Stromal cell of bone marrow (primary cell): Measurements from ENCODE around the gene CDK15.
"Not testable (repeated sequence)": the region's sequence is repeated elsewhere in the genome, so short reads cannot be mapped to it uniquely, and the experiment has no call there.

ENCODE experiments used
- DNase-seq: peaks from one replicate; pipeline ENCODE4 v3.0.0-alpha.2; 2012; ENCODE audit warnings: low read depth

The CDK15 gene

DNA sequence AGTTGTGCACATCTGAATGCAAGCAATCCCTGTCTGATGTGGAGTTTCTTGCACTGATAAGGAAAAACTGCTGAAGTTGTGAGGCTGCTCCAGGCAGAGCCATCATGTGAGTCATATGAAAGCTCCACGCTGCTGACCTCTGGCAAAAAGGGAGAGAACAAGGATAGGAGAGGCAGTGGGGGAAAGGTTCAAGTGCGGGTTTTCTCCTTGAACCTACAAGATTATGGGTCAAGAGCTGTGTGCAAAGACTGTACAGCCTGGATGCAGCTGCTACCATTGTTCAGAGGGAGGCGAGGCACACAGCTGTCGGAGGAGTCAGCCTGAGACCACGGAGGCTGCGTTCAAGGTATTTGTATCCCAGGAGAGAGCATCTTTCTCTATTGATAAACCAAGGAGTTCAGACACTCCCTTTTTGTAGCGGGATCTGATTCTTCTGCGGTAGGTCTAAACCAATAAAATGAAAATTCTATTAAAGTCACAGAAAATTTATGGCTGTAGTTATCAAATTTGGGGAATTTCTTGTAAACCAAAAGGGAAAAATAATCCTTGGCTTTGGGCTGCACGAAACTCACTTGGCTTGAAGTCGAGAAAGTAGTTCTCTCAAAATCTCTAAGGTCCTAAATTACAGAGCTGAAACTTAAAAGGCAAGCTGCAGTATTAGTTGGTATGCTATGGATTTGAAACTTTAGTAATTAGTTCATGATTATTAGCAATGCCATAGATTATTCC is at the start of gene CDK15:
TSS of gene CDK15 (plus strand) at position 96 of the 729 bp plus-strand sequence. CDS start at position 224, 128 bp downstream.
- DNase-seq: no peak

DNA sequence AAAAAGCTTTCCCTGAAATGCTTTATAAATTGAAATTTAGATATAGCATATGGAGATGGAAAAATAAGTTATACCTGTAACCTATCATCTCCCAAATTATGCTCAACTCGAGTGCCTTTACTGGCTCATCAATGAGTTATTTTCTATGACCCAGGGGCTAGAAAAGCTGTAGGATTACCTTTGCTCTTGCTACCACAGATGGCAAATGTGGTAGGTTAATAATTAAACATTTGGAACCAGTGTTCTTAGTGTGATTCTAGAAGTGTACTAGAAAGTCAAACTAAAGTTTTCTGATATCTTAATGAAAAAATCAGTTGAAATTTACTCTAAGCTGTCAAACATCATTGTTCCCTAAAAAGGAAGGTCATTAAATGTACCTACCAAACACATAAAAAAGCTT is 48.1 kb upstream of the CDK15 start:
- DNase-seq: no peak

DNA sequence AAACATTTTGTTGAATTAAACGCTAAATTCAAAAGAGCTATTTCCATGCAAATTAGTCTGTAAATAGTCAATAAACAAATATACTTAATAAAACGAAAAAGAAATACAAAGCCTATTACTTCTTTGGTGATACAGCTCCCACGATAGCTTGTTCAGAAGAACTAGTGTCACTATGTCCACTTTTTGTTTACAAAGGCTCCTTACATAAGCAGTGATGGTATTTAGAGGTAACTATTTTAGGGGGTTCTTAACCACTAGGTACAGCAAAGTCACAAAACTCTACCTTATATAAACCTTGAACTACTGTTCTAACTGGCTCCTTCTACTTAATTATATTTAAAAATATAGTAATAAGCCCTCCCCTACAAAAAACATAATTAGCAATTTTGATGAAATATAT is 47.5 kb upstream of the CDK15 start:
- no peak for DNase-seq

DNA sequence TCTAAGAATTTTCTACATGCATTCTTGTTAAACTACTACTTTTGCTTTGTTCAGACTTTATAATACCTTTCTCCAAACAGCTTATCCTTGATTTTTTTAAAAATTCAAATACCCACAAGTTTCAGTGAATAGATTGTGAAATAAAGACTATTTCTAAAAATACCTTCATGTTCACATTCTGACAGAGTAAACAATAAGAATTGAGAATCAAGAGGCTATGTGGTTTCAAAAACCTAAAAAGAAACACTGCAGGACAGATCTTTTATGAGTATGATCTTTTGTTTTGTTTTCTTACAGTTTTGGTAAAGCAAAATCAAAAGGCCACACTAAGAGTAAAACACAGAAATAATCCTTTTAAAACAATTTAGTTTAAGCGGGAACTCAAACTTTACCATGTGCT is 46.8 kb upstream of the CDK15 start:
- DNase-seq: no peak

DNA sequence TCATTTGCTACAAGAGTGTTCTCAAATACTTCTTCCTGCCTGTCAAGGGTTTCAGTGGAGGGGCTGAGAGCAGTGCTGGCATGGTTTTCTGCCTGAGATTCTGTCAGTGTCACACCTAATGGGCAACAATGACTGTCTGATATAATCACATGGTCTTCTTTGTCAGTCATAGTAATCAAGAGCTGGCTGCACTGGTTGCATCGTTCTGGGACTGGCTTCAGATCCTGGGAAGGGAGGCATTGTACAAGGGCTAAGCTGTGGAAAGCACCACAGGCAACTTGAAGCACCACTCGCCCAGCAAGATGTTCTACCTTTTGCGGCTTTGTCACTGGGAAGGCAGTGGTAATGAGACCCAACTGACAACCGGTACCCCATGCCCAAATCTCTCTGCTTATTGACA is 45.2 kb upstream of the CDK15 start:
- no peak for DNase-seq

DNA sequence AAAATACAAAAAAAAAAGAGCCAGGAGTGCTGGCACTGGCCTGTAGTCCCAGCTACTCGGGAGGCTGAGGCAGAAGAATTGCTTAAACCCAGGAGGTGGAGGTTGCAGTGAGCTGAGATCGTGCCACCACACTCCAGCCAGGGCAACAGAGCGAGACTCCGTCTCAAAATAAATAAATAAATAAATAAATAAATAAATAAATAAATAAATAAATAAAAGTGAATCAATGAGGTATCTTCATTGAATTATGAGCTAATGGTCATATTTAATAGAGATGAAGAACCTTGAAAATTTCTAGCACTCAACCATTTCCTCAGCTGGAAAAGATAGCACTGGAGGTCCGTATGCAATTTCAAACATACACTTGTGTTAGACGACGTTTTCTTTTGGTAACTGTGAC is 41.9 kb upstream of the CDK15 start:
- DNase-seq: not testable (repeated sequence)

DNA sequence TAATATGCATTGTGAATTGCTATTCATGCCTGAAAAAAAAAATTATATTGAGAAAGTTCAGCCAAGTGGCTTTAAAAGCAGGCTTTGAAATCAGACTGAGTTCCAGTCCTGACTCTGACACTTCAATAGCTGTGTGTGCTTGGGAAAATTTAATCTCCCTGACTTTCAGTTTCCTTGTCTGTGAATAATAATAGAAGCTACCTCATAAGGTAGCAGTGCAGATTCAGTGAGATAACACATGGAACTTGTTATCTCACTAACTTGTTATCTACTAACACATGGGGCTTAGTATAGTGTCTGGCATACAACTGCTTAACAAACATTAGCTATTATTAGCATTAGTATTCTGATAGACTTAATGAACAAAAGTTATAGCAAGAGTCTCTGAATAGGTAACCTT is 40.5 kb upstream of the CDK15 start:
- no peak for DNase-seq

DNA sequence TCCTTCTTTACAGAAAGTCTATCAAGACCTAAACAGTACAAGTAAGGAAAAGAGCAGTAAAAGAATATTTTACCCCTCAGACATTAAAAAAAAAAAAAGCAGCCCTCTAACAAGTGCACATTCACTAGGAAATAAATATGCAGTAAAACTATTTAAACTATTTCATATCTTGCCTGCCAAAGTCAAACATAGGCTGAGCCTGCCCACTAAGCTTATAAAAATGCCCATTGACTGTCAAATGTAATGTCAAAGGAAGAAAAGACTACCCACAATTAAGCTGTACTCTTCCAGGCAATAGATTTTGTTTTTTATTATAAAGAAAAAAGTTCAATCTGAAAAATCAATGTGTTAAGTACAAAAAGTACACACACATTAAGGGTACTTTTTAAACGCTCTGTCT is 37.4 kb upstream of the CDK15 start:
- DNase-seq: no peak

DNA sequence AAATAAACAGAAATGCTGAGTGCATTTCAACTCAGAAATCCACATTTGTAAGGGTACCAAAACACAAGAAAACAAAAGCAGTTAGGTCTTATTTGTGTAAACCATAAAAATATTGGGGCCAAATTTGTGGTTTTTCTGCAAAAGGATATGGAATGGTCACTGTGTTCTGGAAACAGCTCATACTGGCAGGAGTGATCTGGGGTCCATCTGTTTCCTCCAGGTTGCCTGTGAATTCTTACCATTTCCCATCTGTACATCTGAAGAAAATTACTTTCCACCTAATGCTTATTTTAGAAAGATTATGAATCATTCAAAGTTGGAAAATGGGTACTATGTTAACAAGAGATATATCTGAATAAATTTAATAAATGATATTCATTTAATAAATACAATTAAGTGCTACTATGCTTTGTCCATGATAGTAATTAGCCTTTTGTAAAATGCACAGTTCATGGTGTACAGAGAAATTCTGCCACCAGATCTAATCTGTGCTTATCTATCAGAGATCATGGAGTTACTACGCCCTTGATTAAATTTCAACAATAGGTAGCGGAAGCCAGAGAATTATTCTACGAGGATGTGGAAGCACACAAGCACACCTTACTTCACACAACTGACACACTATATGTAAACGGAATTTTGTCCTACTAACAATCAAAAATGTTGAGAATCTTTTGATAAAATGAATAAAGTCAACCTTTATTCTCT is 36.5 kb upstream of the CDK15 start:
- no peak for DNase-seq

DNA sequence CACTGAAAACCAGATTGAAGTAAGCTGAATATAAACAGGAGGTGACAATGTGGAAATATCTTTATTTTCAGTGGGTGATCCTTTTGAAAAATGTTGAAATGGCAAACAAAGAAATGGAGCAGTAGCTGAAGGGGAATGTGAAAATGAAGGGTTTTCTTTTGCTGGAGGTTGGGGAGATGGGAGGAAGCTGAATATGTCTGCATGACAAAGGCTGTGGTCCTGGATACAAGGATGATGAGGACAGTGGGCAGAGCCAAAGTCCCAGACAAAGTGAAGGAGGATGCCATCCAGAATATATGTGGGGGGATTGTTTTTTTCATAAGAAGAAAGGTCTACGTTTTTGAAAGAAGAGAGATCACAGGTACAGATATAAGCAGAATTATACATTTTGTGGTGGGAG is 32.3 kb upstream of the CDK15 start:
- no peak for DNase-seq

DNA sequence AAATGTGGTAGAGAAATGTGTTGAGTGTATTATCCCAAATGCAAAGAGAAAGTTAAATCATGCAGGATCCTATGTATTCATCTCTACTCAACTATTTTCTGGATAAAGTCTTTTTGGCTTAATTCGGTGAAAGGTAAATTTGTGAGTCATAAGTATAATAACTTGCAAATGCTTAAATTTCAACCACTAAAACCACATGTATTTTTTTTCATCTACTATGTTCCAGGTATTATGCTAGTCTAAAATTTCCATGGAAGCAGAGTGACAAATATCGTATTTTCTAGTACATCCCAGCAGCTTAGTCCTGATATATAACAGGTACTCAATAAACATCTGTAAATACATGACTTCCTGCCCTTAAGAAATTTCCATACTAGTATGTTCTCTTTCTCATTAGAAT is 31.8 kb upstream of the CDK15 start:
- DNase-seq: no peak

DNA sequence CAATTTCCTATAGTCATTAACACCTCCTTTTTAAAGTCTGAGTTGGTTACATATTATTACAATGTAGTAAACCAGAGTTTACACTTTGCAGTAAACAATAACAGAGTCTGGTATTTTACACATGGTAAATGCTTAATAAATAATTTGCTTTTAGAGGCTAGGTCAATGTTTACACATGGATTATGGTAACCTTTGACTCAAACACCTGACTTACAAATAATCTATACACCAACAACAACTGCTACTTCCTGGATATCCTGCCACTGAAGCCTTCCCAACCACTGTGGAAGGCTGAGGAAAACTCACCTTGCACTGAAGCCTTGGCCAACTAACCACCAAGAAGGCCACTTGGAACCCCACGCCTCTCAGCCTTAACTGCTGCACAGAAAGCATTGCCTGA is 31.0 kb upstream of the CDK15 start:
- DNase-seq: no peak

DNA sequence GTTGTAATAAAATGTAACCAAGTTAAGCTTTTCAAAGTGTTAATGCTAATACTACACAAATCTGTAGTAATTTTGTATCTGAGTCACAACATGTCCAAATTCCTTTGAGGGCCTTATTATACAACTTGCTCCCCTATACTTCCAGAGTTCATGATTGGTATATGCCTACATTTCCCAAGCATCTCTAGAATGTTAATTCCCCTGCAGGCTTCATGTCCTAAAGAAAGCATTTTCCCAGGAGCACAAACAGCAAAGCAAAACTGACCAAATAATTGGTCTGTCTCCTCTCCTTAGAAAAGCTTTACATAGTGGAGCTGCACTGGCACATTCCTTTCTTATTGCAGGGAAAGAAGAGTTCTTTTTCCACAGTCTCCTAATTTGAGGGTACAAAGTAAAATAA is 29.3 kb upstream of the CDK15 start:
- no peak for DNase-seq

DNA sequence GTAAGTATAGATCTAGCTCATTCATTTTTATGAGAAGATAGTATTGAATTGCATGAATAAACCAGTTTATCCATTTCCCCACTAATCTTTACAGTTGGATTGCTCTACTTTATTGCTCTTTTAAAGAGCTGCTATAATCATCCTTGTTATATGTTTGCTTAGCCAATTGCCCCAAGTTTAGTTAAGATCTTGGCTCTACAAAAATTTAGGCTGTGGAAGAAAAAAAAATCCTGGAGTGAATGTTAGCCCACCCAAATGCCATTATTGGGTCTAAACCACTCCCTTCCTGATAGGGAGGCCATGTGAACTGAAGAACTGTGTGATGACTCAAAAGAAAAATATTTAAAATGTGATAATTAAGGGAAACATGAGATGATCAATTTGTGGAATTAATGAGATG is 28.5 kb upstream of the CDK15 start:
- no peak for DNase-seq

DNA sequence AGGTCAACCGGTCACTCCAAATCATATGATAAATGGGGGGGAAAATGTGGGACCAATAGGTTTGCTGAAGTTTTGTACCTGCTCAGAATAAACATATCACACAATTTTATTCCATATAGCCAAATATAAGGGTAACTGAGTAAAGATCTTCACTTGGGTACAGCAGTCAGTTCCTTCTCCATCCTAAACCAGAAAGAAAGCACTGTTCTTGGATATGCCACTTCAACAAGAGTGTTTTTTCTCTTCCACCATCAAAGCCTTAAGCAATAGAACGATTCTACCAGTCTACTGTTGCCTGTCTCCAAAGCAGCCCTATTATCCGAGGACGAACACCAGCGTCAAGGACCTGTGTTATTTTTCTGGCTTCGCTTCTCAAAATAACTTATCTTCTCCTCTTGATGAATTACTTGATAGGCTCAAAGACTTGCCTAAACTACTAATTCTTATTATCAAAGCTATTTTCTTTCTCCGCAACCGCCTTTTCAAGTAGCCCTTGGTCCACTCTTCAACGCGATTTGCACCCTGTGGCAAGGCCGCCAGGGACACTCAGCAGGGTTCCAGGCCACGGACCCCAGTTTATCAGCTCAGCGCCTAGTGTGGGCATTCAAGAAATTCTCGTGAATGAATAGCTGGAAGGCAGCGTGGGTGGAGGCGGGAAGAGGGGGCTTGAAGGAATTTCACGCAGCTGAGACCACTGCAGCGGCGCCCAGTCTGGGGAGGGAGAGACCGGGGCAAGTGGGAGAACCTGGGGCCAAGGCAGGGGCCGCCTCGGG is 26.2 kb upstream of the CDK15 start:
- DNase-seq: no peak

DNA sequence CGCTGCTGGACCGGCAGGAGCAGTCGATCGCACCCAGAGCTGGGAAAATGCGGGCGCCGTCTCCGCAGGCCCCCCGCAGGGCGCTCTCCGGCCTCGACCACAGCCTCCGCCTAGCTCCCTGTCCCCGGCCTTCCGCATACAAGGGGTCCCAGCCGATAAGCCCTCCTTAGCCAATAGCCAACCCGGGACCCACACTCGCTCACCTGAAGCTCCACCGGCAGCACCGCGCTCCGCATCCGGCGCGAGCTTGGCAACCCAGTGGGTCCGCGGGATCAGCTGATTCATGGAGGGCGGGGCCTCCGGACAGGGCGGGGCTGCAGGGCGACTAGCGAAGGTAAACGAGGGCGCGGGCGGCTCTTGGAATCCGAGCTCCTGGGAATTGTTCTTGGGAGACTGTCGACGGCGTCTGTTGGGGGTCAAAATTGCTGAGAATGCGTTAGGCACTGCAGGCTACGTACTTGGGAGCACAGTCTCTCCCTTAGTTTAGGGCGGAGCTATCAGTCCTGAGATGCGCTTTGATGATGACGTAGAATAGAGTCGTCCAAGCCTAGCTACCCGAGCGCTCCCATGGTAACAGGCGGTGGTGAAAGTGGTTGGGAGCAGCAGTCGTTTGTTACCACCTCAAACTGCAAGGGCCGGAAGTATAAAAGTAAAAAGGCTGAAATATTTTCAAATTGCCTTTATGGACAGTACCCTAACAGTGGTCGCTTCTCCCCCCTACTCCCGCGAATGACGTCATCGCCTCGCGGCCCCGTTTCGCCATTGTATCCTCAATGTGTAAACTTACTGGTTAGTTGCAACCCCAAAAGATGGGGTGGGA is 25.5 kb upstream of the CDK15 start, which contains the start of gene ALS2:
TSS of gene ALS2 (minus strand) at position 260 of the 820 bp plus-strand sequence. CDS start 12,048 bp downstream, outside the sequence.
- DNase-seq: peak; percentile 98

DNA sequence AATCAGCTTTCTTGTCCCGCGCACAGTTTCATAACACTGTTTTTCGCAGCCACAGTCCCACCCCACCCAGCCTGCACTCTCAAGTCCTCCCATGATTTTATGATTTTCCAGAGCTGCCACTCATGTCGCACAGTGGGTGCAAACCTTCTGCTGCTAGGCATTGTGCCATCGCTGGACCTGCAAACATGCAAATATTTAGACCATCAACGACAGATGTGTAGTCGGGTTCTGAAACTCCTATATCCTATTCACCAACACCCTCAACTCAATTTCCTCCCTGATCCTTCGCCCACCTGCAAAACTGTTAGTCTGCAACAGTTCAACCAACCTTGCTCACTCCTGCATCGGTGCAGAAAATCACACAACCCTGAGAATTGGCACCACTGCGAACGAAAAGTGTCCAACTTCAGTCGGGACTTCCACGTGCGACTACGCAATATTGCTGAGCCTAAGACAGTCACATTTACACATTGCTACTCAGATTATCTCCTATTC is 24.7 kb upstream of the CDK15 start:
- no peak for DNase-seq

DNA sequence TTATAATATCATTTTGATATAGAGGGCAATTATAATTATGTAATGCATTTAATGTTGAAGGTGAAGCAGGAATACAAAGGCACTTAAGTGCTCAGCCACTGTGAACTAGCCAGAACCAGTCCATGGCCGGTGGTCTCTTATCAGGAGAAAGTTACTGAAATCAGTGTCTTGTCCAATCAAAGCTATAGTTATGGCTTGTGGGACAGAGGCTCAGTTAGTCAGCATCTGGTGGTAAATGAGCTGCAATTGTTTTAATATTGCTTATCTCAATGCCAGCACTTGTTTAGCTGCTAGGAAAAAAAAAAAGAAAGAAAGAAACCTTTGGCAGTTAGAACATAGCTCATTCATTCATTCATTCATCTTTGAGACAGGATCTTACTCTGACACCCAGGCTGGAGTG is 21.8 kb upstream of the CDK15 start:
- DNase-seq: no peak

DNA sequence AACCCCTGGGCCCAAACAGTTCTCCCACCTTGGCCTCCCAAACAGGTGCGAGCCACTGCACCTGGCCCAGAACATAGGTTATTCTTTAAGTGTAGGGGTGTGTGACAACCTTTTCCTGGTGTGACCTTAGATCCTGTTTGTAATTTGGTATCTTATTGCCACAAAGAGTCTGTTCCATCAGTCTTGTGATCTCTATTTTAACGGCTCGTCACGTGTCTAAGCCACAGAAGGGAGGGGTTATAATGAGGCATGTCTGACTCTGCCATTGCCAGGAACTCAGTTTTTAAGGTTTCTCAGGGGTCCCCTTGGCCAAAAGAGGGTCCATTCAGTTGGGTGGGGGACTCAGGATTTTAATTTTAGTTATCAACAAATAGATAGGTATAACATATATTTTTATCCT is 21.2 kb upstream of the CDK15 start:
- DNase-seq: no peak

DNA sequence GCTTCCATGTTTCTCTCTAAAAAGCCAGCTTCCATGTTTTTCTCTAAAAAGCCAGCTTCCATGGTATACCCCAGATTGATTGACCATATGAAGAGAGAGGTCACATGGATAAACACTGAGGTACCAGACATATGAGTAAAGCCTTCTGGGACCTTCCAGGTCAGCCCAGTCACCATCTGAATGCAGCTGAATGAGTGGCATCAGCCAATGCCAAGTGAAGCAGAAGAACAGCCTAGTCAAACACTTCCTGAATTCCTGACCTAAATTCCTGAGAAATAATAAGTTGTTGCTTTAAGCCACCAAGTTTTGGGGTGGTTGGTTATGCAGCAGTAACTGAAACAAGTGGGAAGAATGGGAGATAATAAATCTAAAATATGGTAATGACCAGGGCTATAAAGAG is 19.9 kb upstream of the CDK15 start:
- no peak for DNase-seq

DNA sequence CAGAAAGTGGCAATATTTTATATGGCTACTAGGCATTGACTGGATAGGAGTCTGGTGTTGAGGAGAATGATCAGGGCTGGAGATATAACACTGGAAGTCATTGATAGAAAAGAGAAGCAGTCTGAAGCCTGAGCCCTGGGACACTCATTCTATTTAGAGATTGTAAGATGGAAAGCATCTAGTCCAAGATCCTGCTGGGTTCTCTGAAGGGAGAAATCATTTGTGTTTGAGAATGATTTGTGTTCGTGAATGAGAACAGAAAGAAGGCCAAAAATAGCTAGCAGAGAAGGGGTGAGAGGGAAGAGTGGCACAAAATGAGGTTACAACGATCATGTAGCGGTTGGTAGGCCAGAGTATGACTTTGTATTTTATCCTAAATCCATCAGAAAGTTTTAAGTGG is 18.0 kb upstream of the CDK15 start:
- DNase-seq: no peak

DNA sequence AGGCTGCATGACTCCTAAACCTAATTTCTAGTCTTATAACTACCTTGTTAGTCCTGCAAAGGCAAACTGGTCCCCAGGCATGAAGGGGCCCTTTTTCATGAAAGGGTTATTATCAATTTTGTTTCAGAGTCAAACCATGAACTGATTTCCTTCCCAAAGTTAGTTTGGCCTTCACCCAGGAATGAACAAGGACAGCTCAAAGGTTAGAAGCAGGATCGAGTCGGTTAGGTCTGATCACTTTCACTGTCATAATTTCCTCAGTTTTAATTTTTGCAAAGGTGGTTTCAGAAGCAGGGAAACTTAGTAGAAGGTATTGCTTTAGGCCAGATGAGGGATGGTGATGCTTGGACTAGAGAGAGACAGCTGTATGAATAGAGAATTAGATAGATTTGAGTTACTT is 16.9 kb upstream of the CDK15 start:
- no peak for DNase-seq
